Measurements from ENCODE around the gene CD46.

Gene CD46

GRCh38 chr1:207801819-207802218, 50.0 kb downstream of the CD46 start:
- peak overlapping the region; percentile 70 for H3K27ac Mint-ChIP-seq
- H3K27me3 Mint-ChIP-seq = no peaks in the 10 kb centered on the region
- peaks cover 43% of the 10 kb centered on the region for H3K4me1 Mint-ChIP-seq (ENCODE audit: low read depth)
- H3K4me3 Mint-ChIP-seq = no peak overlapping the region
- no peaks in the 10 kb centered on the region for H3K36me3 Mint-ChIP-seq
- no peaks in the 10 kb centered on the region for H3K9me3 Mint-ChIP-seq (ENCODE audit: low read depth)

GRCh38 chr1:207803678-207804077, 51.8 kb downstream of the CD46 start:
- H3K27me3 Mint-ChIP-seq = no peaks in the 10 kb centered on the region
- peaks cover 42% of the 10 kb centered on the region for H3K4me1 Mint-ChIP-seq (ENCODE audit: low read depth)
- peaks cover 3% of the 10 kb centered on the region for H3K36me3 Mint-ChIP-seq
- H3K27ac Mint-ChIP-seq = no peak overlapping the region
- no peaks in the 10 kb centered on the region for H3K9me3 Mint-ChIP-seq (ENCODE audit: low read depth)
- H3K4me3 Mint-ChIP-seq = no peak overlapping the region

- Mint-ChIP-seq H3K27me3 (no peaks in the 10 kb centered on the region), H3K4me1 (ENCODE audit: low read depth) (peaks cover 42% of the 10 kb centered on the region), H3K27ac (no peak overlapping the region), H3K4me3 (no peak overlapping the region), H3K36me3 (peaks cover 3% of the 10 kb centered on the region), H3K9me3 (ENCODE audit: low read depth) (no peaks in the 10 kb centered on the region)
Observed at GRCh38 chr1:207804721-207805468, 53.0 kb downstream of the CD46 start.

GRCh38 chr1:207805841-207806421, 54.1 kb downstream of the CD46 start:
- Mint-ChIP-seq H3K4me3 (no peak overlapping the region), H3K9me3 (ENCODE audit: low read depth) (no peaks in the 10 kb centered on the region), H3K36me3 (peaks cover 3% of the 10 kb centered on the region), H3K27ac (peak overlapping the region; percentile 83), H3K27me3 (no peaks in the 10 kb centered on the region), H3K4me1 (ENCODE audit: low read depth) (peaks cover 48% of the 10 kb centered on the region)

GRCh38 chr1:207806531-207807325, 54.9 kb downstream of the CD46 start:
- Mint-ChIP-seq H3K4me3 (no peak overlapping the region), H3K4me1 (ENCODE audit: low read depth) (peaks cover 46% of the 10 kb centered on the region), H3K36me3 (peaks cover 3% of the 10 kb centered on the region), H3K27ac (peak overlapping the region; percentile 83), H3K27me3 (no peaks in the 10 kb centered on the region), H3K9me3 (ENCODE audit: low read depth) (no peaks in the 10 kb centered on the region)

GRCh38 chr1:207807326-207807689, 55.5 kb downstream of the CD46 start:
- H3K27ac Mint-ChIP-seq = peak overlapping the region; percentile 83
- H3K9me3 Mint-ChIP-seq (ENCODE audit: low read depth) = no peaks in the 10 kb centered on the region
- H3K4me1 Mint-ChIP-seq (ENCODE audit: low read depth) = peaks cover 50% of the 10 kb centered on the region
- peaks cover 3% of the 10 kb centered on the region for H3K36me3 Mint-ChIP-seq
- H3K27me3 Mint-ChIP-seq = no peaks in the 10 kb centered on the region
- H3K4me3 Mint-ChIP-seq = no peak overlapping the region

GRCh38 chr1:207807690-207808321, 56.0 kb downstream of the CD46 start:
- Mint-ChIP-seq H3K4me3 (no peak overlapping the region), H3K9me3 (ENCODE audit: low read depth) (no peaks in the 10 kb centered on the region), H3K4me1 (ENCODE audit: low read depth) (peaks cover 51% of the 10 kb centered on the region), H3K27ac (peak overlapping the region; percentile 83), H3K27me3 (no peaks in the 10 kb centered on the region), H3K36me3 (peaks cover 3% of the 10 kb centered on the region)

GRCh38 chr1:207808322-207808705, 56.5 kb downstream of the CD46 start:
- Mint-ChIP-seq H3K4me1 (ENCODE audit: low read depth) (peaks cover 56% of the 10 kb centered on the region), H3K27ac (peak overlapping the region; percentile 83), H3K27me3 (no peaks in the 10 kb centered on the region), H3K36me3 (peaks cover 3% of the 10 kb centered on the region), H3K4me3 (no peak overlapping the region), H3K9me3 (ENCODE audit: low read depth) (no peaks in the 10 kb centered on the region)

- Mint-ChIP-seq H3K4me3 (no peak overlapping the region), H3K27me3 (no peaks in the 10 kb centered on the region), H3K27ac (peak overlapping the region; percentile 83), H3K36me3 (peaks cover 3% of the 10 kb centered on the region), H3K4me1 (ENCODE audit: low read depth) (peaks cover 64% of the 10 kb centered on the region), H3K9me3 (ENCODE audit: low read depth) (no peaks in the 10 kb centered on the region)
Observed at GRCh38 chr1:207808911-207809555, 57.2 kb downstream of the CD46 start.

GRCh38 chr1:207810173-207810572, 58.3 kb downstream of the CD46 start:
- Mint-ChIP-seq H3K4me1 (ENCODE audit: low read depth) (peaks cover 73% of the 10 kb centered on the region), H3K27ac (peak overlapping the region; percentile 73), H3K27me3 (no peaks in the 10 kb centered on the region), H3K4me3 (no peak overlapping the region), H3K9me3 (ENCODE audit: low read depth) (no peaks in the 10 kb centered on the region), H3K36me3 (peaks cover 6% of the 10 kb centered on the region)

- Mint-ChIP-seq H3K27ac (peak overlapping the region; percentile 73), H3K36me3 (peaks cover 9% of the 10 kb centered on the region), H3K9me3 (ENCODE audit: low read depth) (no peaks in the 10 kb centered on the region), H3K4me1 (ENCODE audit: low read depth) (peaks cover 79% of the 10 kb centered on the region), H3K4me3 (no peak overlapping the region), H3K27me3 (no peaks in the 10 kb centered on the region)
Observed at GRCh38 chr1:207810606-207811295, 58.9 kb downstream of the CD46 start.

- peaks cover 84% of the 10 kb centered on the region for H3K4me1 Mint-ChIP-seq (ENCODE audit: low read depth)
- no peaks in the 10 kb centered on the region for H3K27me3 Mint-ChIP-seq
- no peak overlapping the region for H3K4me3 Mint-ChIP-seq
- H3K9me3 Mint-ChIP-seq (ENCODE audit: low read depth) = no peaks in the 10 kb centered on the region
- peaks cover 9% of the 10 kb centered on the region for H3K36me3 Mint-ChIP-seq
- peak overlapping the region; percentile 89 for H3K27ac Mint-ChIP-seq
Observed at GRCh38 chr1:207811319-207811718, 59.5 kb downstream of the CD46 start.

- no peaks in the 10 kb centered on the region for H3K27me3 Mint-ChIP-seq
- H3K9me3 Mint-ChIP-seq (ENCODE audit: low read depth) = no peaks in the 10 kb centered on the region
- peak overlapping the region; percentile 95 for H3K27ac Mint-ChIP-seq
- no peak overlapping the region for H3K4me3 Mint-ChIP-seq
- H3K4me1 Mint-ChIP-seq (ENCODE audit: low read depth) = peaks cover 85% of the 10 kb centered on the region
- peaks cover 9% of the 10 kb centered on the region for H3K36me3 Mint-ChIP-seq
Observed at GRCh38 chr1:207811920-207812720, 60.3 kb downstream of the CD46 start.
